ENCODE results near the gene CTU1.

GRCh38 chr19:51119611-51120010 lies 11.4 kb upstream of the CTU1 start:
- TF ChIP-seq EZH2 (IDR thresholded peaks at IDR 0.05; ENCODE audit: insufficient read depth, poor library complexity, severe bottlenecking) (no peak), EZH2phosphoT487 (IDR thresholded peaks at IDR 0.05; ENCODE audit: insufficient read depth, low read depth) (no peak)

Measured in GM23248 (cell line).